PFSK-1 (cell line): ENCODE data around the gene OR6Y1.

Experiments
- FOXP2 ChIP-seq: optimal IDR thresholded peaks from 2 replicates; pipeline ENCODE3; 2011; ENCODE audit warnings: borderline replicate concordance, control low read depth, inconsistent platforms; ENCODE audit not compliant: insufficient read depth; ENCODE audit errors: extremely low read length, extremely low read depth
- POLR2AphosphoS5 ChIP-seq: IDR thresholded peaks from 2 replicates; pipeline ENCODE4 v1.6.1; 2012; ENCODE audit warnings: low read depth, mild to moderate bottlenecking, control low read depth, low read length, moderate library complexity
- REST ChIP-seq, 2 experiments: IDR thresholded peaks; 2 replicates each; pipeline versions ENCODE4 v1.6.1 to v1.8.0; 2011 to 2012; ENCODE audit warnings: low read depth in 2 of 2, low read length in 2 of 2, control low read depth in 1 of 2, inconsistent platforms in 1 of 2, mild to moderate bottlenecking in 1 of 2, moderate library complexity in 1 of 2; ENCODE audit not compliant: insufficient read depth in 1 of 2
- TAF1 ChIP-seq: IDR thresholded peaks from 2 replicates; pipeline ENCODE4 v1.6.1; 2012; ENCODE audit warnings: low read length, control low read depth, borderline replicate concordance; ENCODE audit not compliant: insufficient read depth

GRCh38 chr1:158507511-158507910, 46.7 kb downstream of the OR6Y1 start:
- no peak for TF ChIP-seq REST (IDR thresholded peaks at IDR 0.05; ENCODE audit: insufficient read depth in 1 of 2, low read depth in 2 of 2, low read length in 2 of 2)
- no peak for TF ChIP-seq TAF1
- TF ChIP-seq FOXP2 = no peak
- no peak for TF ChIP-seq POLR2AphosphoS5
